Sigmoid colon (tissue), 4 donors: Measurements from ENCODE around the gene NREP.

Source experiments
- CTCF ChIP-seq, 4 experiments: fragments of 450-650 bp in 3 of 4; fragments of 200-600 bp in 1 of 4; IDR thresholded peaks; one replicate each; pipeline ENCODE4 v1.5.1; 2016 to 2019; ENCODE audit warnings: antibody characterized with exemption in 4 of 4, mild to moderate bottlenecking in 3 of 4, moderate library complexity in 2 of 4
- POLR2A ChIP-seq, 2 donors: fragments of 450-650 bp; IDR thresholded peaks; one replicate each; pipeline ENCODE4 v1.6.1; 2016; ENCODE audit warnings: antibody characterized with exemption in 2 of 2, mild to moderate bottlenecking in 2 of 2, moderate library complexity in 2 of 2
- POLR2AphosphoS5 ChIP-seq, 4 donors: sonication (generic); formaldehyde crosslinking; IDR thresholded peaks; one replicate each; pipeline ENCODE4 v1.6.1; 2017; ENCODE audit warnings: antibody characterized with exemption in 4 of 4

- no peak for TF ChIP-seq CTCF (IDR thresholded peaks at IDR 0.05)
- TF ChIP-seq POLR2AphosphoS5 (IDR thresholded peaks at IDR 0.05) = no peak
- no peak for TF ChIP-seq POLR2A (IDR thresholded peaks at IDR 0.05)
Measured at GRCh38 chr5:111783537-111783936, 26.5 kb upstream of the NREP start.
